ENCODE measurements around the gene FCMR. TPM values are rescaled to one million over a fixed set of nuclear protein-coding genes. Genes with fewer than 3 reads are reported as not detected.

The FCMR gene
- total and polyA plus RNA-seq, 2 experiments from 2014 or later, result 0.84 TPM; not detected in 1

DNA sequence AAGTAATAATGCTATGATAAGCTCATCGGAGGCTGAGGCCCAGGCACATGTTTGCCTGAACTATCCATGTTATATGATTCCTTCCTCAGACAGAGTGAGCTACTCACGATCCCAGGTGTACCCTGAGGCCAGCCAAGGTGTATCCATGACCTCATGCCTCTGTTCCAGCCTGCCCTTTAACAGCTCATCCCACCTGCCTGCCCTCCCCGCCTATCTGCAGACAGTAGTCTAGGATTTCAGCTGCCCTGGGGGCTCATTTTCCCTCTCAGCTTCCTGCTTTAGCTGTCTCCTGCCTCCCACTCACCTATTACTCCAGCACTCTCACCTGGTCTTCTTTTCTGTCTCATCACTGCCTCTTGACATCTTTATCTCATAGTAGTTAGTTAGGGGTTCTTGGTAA, 26.4 kb downstream of the FCMR start (continued):
- TF ChIP-seq, protein P1, sequence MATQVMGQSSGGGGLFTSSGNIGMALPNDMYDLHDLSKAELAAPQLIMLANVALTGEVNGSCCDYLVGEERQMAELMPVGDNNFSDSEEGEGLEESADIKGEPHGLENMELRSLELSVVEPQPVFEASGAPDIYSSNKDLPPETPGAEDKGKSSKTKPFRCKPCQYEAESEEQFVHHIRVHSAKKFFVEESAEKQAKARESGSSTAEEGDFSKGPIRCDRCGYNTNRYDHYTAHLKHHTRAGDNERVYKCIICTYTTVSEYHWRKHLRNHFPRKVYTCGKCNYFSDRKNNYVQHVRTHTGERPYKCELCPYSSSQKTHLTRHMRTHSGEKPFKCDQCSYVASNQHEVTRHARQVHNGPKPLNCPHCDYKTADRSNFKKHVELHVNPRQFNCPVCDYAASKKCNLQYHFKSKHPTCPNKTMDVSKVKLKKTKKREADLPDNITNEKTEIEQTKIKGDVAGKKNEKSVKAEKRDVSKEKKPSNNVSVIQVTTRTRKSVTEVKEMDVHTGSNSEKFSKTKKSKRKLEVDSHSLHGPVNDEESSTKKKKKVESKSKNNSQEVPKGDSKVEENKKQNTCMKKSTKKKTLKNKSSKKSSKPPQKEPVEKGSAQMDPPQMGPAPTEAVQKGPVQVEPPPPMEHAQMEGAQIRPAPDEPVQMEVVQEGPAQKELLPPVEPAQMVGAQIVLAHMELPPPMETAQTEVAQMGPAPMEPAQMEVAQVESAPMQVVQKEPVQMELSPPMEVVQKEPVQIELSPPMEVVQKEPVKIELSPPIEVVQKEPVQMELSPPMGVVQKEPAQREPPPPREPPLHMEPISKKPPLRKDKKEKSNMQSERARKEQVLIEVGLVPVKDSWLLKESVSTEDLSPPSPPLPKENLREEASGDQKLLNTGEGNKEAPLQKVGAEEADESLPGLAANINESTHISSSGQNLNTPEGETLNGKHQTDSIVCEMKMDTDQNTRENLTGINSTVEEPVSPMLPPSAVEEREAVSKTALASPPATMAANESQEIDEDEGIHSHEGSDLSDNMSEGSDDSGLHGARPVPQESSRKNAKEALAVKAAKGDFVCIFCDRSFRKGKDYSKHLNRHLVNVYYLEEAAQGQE (IDR thresholded peaks at IDR 0.05; ENCODE audit: unreplicated experiment), result no peak

DNA sequence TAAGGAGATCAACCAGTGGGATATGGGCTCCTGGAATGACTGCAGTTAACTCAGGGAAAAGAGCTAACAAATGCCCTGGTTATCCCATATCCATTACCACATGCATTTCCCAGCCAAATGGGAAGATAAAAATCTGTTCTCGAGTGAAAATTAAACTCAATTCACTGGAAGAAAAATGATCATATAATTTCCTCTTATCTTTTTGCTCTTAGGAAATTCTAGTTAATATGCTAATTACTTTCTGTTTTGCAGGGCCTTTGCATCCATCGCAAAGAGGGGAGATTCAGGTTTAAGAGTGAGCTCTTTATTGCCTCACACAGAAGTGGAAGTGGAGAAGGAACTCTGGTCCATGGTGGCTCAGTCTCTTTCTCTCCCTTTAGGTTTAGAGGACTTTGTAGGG, 28.4 kb downstream of the FCMR start:
- H3F3A ChIP-seq (replicated peaks; ENCODE audit: low read depth), result no peaks in the 10 kb centered on the region
- H3K4me1 ChIP-seq (ENCODE audit: insufficient read depth), result peaks cover 18% of the 10 kb centered on the region
- TF ChIP-seq ZNF331 (CRISPR knock-in tag; IDR thresholded peaks at IDR 0.05; ENCODE audit: low read depth), result no peak
- no peak overlapping the region for H3K4me3 ChIP-seq
- H3K9me2 ChIP-seq (ENCODE audit: insufficient read depth), result 0 out of 2 replicates have a peak, but pooled peaks cover 10% of the 10 kb centered on the region
- Mint-ChIP-seq H3K27ac (no peak overlapping the region), H3K4me3 (no peak overlapping the region), H3K36me3 (ENCODE audit: low read depth) (no peaks in the 10 kb centered on the region), H3K27me3 (ENCODE audit: insufficient read depth, low read depth, poor library complexity) (peaks cover 7% of the 10 kb centered on the region), H3K9me3 (no peaks in the 10 kb centered on the region), H3K4me1 (peaks cover 19% of the 10 kb centered on the region)
- H3K27ac ChIP-seq (ENCODE audit: low read depth), result no peak overlapping the region
- H3K27me3 ChIP-seq (ENCODE audit: insufficient read depth), result no peaks in the 10 kb centered on the region
- DNase-seq (ENCODE audit: low spot score) (no peak), ATAC-seq (no peak)
- no peaks in the 10 kb centered on the region for H3K79me2 ChIP-seq (replicated peaks; ENCODE audit: insufficient read depth)
- no peak overlapping the region for H3K4me2 ChIP-seq
- no peaks in the 10 kb centered on the region for H4K20me1 ChIP-seq (replicated peaks; ENCODE audit: insufficient read depth)
- H2AFZ ChIP-seq, result no peak overlapping the region
- no peaks in the 10 kb centered on the region; the same call in 1 of the 2 replicates for H3K36me3 ChIP-seq (ENCODE audit: insufficient read depth)

DNA sequence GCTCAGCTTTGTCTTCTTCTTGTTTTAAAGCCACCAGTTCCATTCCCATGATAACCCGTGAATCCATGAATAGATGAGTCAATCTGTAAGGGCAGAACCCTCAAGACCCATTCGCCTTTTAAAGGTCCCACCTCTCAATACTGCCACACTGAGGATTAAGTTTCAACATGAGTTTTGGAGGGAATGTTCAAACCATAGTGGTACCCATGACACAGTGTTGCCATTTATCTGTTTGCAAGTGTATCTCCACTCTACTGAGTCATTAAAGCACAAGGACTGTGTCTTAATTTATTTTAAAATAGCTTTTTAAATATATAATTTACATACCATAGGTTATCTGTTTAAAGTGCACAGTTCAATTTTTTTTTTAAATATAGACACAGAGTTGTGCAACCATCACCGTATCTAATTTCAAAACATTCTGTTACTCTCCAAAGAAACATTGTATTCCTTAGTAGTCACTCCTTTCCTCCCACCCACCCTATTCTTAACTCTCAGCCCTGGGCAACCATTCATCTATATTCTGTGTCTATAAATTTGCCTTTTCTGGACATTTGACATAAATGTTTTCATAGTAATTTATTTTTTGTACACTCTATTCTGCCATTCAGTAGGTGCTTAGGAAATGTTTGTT, 29.3 kb downstream of the FCMR start:
- Histone ChIP-seq H3K4me1 (ENCODE audit: insufficient read depth) (peaks cover 18% of the 10 kb centered on the region), H3K79me2 (replicated peaks; ENCODE audit: insufficient read depth) (no peaks in the 10 kb centered on the region), H3K27me3 (ENCODE audit: insufficient read depth) (no peaks in the 10 kb centered on the region), H4K20me1 (replicated peaks; ENCODE audit: insufficient read depth) (no peaks in the 10 kb centered on the region), H3K9me2 (ENCODE audit: insufficient read depth) (0 out of 2 replicates have a peak, but pooled peaks cover 10% of the 10 kb centered on the region), H3K27ac (ENCODE audit: low read depth) (no peak overlapping the region), H3K4me3 (no peak overlapping the region), H3K36me3 (ENCODE audit: insufficient read depth) (no peaks in the 10 kb centered on the region; the same call in 1 of the 2 replicates), H2AFZ (no peak overlapping the region), H3F3A (replicated peaks; ENCODE audit: low read depth) (no peaks in the 10 kb centered on the region), H3K4me2 (no peak overlapping the region)
- DNase-seq (ENCODE audit: low spot score) (no peak), ATAC-seq (no peak)
- Mint-ChIP-seq H3K27ac (no peak overlapping the region), H3K9me3 (no peaks in the 10 kb centered on the region; the same call in 2 of the 3 replicates), H3K4me1 (peaks cover 19% of the 10 kb centered on the region), H3K4me3 (no peak overlapping the region), H3K36me3 (ENCODE audit: low read depth) (no peaks in the 10 kb centered on the region), H3K27me3 (ENCODE audit: insufficient read depth, low read depth, poor library complexity) (peaks cover 6% of the 10 kb centered on the region)
- TF ChIP-seq ZNF114 (CRISPR knock-in tag; IDR thresholded peaks at IDR 0.05) (no peak), EZH2phosphoT487 (IDR thresholded peaks at IDR 0.05; ENCODE audit: unreplicated experiment) (no peak), STAT1 (IDR thresholded peaks at IDR 0.05; ENCODE audit: unreplicated experiment) (no peak), JUNB (IDR thresholded peaks at IDR 0.05; ENCODE audit: unreplicated experiment) (no peak), ZNF331 (CRISPR knock-in tag; IDR thresholded peaks at IDR 0.05; ENCODE audit: low read depth) (no peak), POLR2AphosphoS5 (IDR thresholded peaks at IDR 0.05; ENCODE audit: low read depth) (no peak), EZH2 (IDR thresholded peaks at IDR 0.05; ENCODE audit: low read depth, unreplicated experiment) (no peak), CREB1 (CRISPR knock-in tag; IDR thresholded peaks at IDR 0.05; ENCODE audit: low read depth) (no peak), NANOG (IDR thresholded peaks at IDR 0.05; ENCODE audit: borderline replicate concordance) (no peak)
- TF ChIP-seq, protein P2, sequence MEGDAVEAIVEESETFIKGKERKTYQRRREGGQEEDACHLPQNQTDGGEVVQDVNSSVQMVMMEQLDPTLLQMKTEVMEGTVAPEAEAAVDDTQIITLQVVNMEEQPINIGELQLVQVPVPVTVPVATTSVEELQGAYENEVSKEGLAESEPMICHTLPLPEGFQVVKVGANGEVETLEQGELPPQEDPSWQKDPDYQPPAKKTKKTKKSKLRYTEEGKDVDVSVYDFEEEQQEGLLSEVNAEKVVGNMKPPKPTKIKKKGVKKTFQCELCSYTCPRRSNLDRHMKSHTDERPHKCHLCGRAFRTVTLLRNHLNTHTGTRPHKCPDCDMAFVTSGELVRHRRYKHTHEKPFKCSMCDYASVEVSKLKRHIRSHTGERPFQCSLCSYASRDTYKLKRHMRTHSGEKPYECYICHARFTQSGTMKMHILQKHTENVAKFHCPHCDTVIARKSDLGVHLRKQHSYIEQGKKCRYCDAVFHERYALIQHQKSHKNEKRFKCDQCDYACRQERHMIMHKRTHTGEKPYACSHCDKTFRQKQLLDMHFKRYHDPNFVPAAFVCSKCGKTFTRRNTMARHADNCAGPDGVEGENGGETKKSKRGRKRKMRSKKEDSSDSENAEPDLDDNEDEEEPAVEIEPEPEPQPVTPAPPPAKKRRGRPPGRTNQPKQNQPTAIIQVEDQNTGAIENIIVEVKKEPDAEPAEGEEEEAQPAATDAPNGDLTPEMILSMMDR (conservative IDR thresholded peaks at IDR 0.05; ENCODE audit: low read depth in 2 of 2), result no peak
- TF ChIP-seq, protein P3, sequence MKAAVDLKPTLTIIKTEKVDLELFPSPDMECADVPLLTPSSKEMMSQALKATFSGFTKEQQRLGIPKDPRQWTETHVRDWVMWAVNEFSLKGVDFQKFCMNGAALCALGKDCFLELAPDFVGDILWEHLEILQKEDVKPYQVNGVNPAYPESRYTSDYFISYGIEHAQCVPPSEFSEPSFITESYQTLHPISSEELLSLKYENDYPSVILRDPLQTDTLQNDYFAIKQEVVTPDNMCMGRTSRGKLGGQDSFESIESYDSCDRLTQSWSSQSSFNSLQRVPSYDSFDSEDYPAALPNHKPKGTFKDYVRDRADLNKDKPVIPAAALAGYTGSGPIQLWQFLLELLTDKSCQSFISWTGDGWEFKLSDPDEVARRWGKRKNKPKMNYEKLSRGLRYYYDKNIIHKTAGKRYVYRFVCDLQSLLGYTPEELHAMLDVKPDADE (IDR thresholded peaks at IDR 0.05), result no peak
